Keratinocyte (primary cell): ENCODE data around the gene DOCK1.

Experiments
- EZH2 ChIP-seq: IDR thresholded peaks from one replicate; pipeline ENCODE4 v1.6.1; 2012; ENCODE audit warnings: inconsistent platforms, mild to moderate bottlenecking, low read length, moderate library complexity
- TF ChIP-seq, protein P1 (sequence below), 3 experiments: IDR thresholded peaks in 1 of 3; conservative IDR thresholded peaks in 1 of 3; optimal IDR thresholded peaks in 1 of 3; 2 replicates in 2 of 3; 3 replicates in 1 of 3; pipeline versions ENCODE3 to v1.5.1; 2011; ENCODE audit warnings: low read length in 3 of 3, mild to moderate bottlenecking in 3 of 3, moderate library complexity in 2 of 3, control low read depth in 1 of 3, inconsistent platforms in 1 of 3; ENCODE audit not compliant: insufficient read depth in 2 of 3; ENCODE audit errors: extremely low read depth in 1 of 3

DNA sequence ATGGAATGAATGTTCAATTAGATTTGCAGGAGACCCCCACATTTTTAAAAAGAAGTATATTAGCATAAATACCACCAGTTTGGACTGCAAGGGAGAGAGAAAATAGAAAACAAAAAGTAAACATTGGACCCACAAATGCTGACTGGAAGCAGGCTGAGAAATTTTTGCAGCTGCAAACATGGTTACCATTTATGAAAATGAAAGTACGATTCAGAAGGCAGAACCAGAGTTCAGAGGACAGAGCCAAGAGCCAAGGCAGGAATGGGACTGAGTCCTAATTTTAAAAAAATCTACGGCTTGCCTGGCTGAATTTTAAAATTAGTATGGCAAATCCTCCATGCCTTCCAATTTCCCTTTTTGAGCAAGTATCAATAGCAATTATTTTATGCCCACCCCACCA lies 569.3 kb downstream of the DOCK1 start:
- TF ChIP-seq, protein P1, sequence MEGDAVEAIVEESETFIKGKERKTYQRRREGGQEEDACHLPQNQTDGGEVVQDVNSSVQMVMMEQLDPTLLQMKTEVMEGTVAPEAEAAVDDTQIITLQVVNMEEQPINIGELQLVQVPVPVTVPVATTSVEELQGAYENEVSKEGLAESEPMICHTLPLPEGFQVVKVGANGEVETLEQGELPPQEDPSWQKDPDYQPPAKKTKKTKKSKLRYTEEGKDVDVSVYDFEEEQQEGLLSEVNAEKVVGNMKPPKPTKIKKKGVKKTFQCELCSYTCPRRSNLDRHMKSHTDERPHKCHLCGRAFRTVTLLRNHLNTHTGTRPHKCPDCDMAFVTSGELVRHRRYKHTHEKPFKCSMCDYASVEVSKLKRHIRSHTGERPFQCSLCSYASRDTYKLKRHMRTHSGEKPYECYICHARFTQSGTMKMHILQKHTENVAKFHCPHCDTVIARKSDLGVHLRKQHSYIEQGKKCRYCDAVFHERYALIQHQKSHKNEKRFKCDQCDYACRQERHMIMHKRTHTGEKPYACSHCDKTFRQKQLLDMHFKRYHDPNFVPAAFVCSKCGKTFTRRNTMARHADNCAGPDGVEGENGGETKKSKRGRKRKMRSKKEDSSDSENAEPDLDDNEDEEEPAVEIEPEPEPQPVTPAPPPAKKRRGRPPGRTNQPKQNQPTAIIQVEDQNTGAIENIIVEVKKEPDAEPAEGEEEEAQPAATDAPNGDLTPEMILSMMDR (optimal IDR thresholded peaks at IDR 0.05 in 1 of 3, IDR thresholded peaks at IDR 0.05 in 1 of 3, conservative IDR thresholded peaks at IDR 0.05 in 1 of 3; ENCODE audit: extremely low read depth in 1 of 3, insufficient read depth in 2 of 3, low read length in 3 of 3): no peak
- TF ChIP-seq EZH2: no peak
